ENCODE measurements around the gene LARP1. TPM values are rescaled to one million over a fixed set of nuclear protein-coding genes. Genes with fewer than 3 reads are reported as not detected.

LARP1 gene
- total RNA-seq, 4 donors from 2014 or later = 79.7 to 128 (median 101) TPM

DNA sequence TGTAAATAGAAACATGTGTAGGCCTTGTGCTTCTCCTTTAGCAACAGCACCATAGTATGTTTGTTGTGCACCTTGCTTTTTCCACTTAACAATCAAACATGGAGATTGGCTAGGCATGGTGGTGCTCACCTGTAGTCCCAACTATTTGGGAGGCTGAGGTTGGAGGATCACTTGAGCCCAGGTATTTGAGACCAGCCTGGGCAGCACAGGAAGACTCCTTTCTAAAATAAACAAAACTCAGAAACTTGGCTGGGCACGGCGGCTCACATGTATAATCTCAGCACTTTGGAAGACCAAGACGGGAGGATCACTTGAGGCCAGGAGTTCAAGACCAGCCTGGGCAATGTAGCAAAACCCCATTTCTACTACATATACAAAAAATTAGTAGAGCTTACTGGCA is 96.2 kb downstream of the LARP1 start:
- no peak overlapping the region for H3K4me3 ChIP-seq
- no peak for DNase-seq (ENCODE audit: extremely low spot score)
- WGBS = 86% methylated on average over 3 of the region's 3 CpGs
- no peaks in the 10 kb centered on the region for H3K27me3 ChIP-seq
- TF ChIP-seq, protein P1, sequence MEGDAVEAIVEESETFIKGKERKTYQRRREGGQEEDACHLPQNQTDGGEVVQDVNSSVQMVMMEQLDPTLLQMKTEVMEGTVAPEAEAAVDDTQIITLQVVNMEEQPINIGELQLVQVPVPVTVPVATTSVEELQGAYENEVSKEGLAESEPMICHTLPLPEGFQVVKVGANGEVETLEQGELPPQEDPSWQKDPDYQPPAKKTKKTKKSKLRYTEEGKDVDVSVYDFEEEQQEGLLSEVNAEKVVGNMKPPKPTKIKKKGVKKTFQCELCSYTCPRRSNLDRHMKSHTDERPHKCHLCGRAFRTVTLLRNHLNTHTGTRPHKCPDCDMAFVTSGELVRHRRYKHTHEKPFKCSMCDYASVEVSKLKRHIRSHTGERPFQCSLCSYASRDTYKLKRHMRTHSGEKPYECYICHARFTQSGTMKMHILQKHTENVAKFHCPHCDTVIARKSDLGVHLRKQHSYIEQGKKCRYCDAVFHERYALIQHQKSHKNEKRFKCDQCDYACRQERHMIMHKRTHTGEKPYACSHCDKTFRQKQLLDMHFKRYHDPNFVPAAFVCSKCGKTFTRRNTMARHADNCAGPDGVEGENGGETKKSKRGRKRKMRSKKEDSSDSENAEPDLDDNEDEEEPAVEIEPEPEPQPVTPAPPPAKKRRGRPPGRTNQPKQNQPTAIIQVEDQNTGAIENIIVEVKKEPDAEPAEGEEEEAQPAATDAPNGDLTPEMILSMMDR (IDR thresholded peaks at IDR 0.05) = no peak
- TF ChIP-seq POLR2A (IDR thresholded peaks at IDR 0.05; ENCODE audit: low read depth) (no peak), POLR2AphosphoS5 (IDR thresholded peaks at IDR 0.05) (no peak), EP300 (IDR thresholded peaks at IDR 0.05) (no peak)
- peak overlapping the region; percentile 69 to 86 (median 80) for H3K27ac ChIP-seq (replicated peaks in 1 of 4)
- H3K4me1 ChIP-seq = peaks cover 20 to 49% (median 45%) of the 10 kb centered on the region in 4 donors
- no peaks in the 10 kb centered on the region for H3K36me3 ChIP-seq
- H3K9me3 ChIP-seq = no peaks in the 10 kb centered on the region
- intact Hi-C loops (cut with DNase I) = no loop called here

DNA sequence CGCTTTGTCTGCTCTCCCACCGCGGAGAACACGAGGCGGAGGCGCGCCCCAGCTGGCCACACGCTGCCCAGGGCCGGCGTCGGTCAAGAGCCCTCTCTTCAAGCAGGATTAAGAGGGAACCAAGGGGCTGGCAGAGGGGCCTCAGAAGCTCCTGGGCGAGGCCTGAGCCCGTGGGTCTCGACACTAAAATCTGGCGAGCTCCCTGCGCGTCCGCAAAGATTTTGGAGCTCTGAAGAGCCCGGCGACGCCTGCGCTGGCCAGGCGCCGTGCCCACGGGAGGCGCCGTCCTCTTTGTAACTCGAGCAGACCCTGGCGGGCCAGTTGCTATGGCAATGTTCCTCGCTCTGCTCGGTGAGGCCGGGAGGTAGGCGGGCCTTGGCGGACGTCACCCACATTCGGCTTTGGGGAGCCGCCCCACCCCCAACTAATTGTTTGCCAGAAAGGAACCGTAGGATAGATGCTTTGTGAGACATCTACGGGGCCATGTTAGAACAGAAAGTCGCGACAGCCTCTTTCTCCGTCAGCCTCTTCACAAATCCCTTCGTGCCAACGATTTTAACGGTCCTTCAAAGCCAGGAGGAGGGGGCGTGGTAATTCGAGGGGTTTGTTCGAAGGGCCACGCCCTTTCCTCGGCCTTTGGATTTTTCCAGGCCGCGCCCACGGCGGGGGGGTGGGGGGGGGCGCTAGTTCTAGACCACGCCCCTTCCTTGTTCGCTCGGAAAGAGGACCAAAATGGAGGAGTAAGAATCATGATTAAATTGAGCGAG is 102.5 kb downstream of the LARP1 start:
- peak overlapping the region; percentile 95 to 97 (median 96) for H3K27ac ChIP-seq (replicated peaks in 1 of 4)
- intact Hi-C loops (cut with DNase I) = loop anchor here (5.0 kb wide), 1 partner anchor 100 kb away; the partner anchor contains the start of gene LARP1
- H3K4me3 ChIP-seq = peak overlapping the region; percentile 71 to 87 (median 76)
- DNase-seq (ENCODE audit: extremely low spot score) = peak; percentile 99
- 0% methylated on average over 30 of the region's 59 CpGs for WGBS
- H3K9me3 ChIP-seq = no peaks in the 10 kb centered on the region
- peaks cover 35 to 48% (median 47%) of the 10 kb centered on the region in 4 donors for H3K4me1 ChIP-seq
- TF ChIP-seq POLR2A (IDR thresholded peaks at IDR 0.05; ENCODE audit: low read depth) (no peak), POLR2AphosphoS5 (IDR thresholded peaks at IDR 0.05) (peak; percentile 82 to 85)
- TF ChIP-seq, protein P1 (IDR thresholded peaks at IDR 0.05) = peak in 2 of 3 experiments; percentile 3 to 9
- no peaks in the 10 kb centered on the region for H3K36me3 ChIP-seq
- H3K27me3 ChIP-seq = no peaks in the 10 kb centered on the region

DNA sequence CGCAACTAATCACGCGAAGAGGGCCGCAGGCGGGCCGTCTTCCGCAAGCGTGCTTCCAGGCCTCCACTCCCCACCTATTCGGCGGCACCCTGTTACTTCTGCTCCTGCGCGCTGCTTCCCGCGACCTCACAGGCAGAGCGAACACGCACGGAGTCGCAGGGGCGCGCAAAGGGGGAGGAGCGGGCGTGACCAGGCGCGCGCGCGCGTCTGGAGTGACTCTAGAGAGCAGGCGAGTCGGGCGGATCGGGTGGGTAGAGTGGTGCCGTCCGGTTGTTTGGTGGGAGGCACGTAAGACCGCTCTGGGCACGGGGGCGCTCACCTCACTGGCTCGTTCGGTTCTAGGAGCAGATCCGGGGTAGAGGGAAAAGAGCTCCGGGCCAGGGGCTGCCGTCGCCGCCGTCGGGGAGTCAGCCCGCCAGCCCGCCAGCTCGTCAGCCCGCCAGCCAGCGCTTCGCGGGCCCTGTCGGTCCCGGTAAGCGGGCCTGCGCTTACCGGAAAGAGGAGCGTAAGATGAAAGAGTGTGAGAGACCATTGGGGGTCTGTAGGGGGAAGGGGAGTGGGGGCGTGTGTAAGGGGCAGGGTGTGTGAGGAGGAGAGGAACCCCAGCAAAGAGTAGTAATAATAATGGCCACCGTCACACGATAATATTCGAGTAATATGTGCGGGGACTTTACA is 103.3 kb downstream of the LARP1 start, which contains the start of gene CNOT8:
TSS of gene CNOT8 (plus strand) at position 331 of the 675 bp plus-strand sequence. CDS start 4,652 bp downstream, outside the sequence.
- H3K4me3 ChIP-seq = peak within 1 kb of the TSS; percentile 71 to 87 (median 76)
- WGBS = under 1% methylated on average over 46 of the region's 65 CpGs
- TF ChIP-seq POLR2AphosphoS5 (IDR thresholded peaks at IDR 0.05) (peak; percentile 92 to 96), POLR2A (IDR thresholded peaks at IDR 0.05; ENCODE audit: low read depth) (peak; percentile 84), EP300 (IDR thresholded peaks at IDR 0.05) (no peak)
- TF ChIP-seq, protein P1 (IDR thresholded peaks at IDR 0.05) = no peak
- intact Hi-C loops (cut with DNase I) = loop anchor here (5.0 kb wide), 1 partner anchor 101 kb away; the partner anchor contains the start of gene LARP1
- no peaks in the 10 kb centered on the region for H3K27me3 ChIP-seq
- DNase-seq (ENCODE audit: extremely low spot score) = peak; percentile 99
- H3K9me3 ChIP-seq = no peaks in the 10 kb centered on the region
- peak within 1 kb of the TSS; percentile 95 to 97 (median 96) for H3K27ac ChIP-seq (replicated peaks in 1 of 4)
- peaks cover 35 to 54% (median 52%) of the 10 kb centered on the region in 4 donors for H3K4me1 ChIP-seq
- peaks cover 2 to 4% (median 3%) of the 10 kb centered on the region in 4 donors for H3K36me3 ChIP-seq

DNA sequence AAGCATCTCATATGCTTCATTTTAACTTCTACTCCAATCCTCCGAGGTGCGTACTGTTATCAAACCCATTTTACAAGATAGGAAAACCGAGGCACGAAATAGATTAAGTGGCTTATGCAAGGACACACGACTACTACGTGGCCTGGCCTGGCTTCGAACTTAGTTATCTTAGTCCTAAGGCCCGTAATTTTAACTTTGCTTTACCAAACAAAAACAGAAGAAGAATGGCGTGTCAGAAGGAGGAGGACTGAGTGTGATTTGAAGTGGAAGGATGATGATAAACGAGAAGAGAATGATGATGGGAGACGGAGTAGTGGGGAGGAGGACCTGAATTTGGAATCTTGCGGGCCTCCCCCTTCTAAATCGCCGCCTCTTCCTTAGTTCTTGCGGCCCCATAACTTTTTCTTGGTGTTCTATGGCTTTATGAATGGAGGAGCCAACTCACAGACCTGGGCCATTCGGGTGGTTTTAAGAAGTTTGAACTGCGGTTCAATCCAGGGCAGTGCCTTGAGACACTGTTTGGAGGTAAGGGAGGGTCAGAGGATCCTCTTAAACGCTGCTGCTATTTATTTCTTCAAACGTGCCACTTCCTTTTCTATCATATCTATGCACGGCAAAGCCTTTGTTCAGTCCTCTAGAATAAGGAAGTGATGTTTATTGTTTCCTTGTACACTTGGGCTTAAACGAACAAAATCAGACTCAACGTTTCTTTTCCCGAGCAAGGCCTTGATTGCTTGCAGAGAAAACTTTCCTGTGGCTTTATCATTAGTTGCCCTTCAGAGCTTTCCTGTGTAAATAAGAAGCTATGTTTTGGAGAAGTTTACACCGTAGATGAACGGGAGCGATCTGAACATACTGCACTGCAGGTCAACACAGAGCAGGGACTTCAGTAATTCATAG is 104.0 kb downstream of the LARP1 start:
- no peaks in the 10 kb centered on the region for H3K9me3 ChIP-seq
- H3K27me3 ChIP-seq = no peaks in the 10 kb centered on the region
- intact Hi-C loops (cut with DNase I) = loop anchor here (5.0 kb wide), 1 partner anchor 102 kb away; the partner anchor contains the start of gene LARP1
- H3K4me1 ChIP-seq = peaks cover 35 to 56% (median 52%) of the 10 kb centered on the region in 4 donors
- peak overlapping the region; percentile 71 to 87 (median 76) for H3K4me3 ChIP-seq
- H3K36me3 ChIP-seq = peaks cover 8 to 12% (median 11%) of the 10 kb centered on the region in 4 donors
- TF ChIP-seq, protein P1 (IDR thresholded peaks at IDR 0.05) = no peak
- TF ChIP-seq POLR2AphosphoS5 (IDR thresholded peaks at IDR 0.05) (no peak), POLR2A (IDR thresholded peaks at IDR 0.05; ENCODE audit: low read depth) (no peak), EP300 (IDR thresholded peaks at IDR 0.05) (no peak)
- under 1% methylated on average over 26 of the region's 26 CpGs for WGBS
- DNase-seq (ENCODE audit: extremely low spot score) = no peak
- H3K27ac ChIP-seq (replicated peaks in 1 of 4) = peak overlapping the region; percentile 95 to 97 (median 96)

Data from esophagus muscularis mucosa (tissue), 4 donors.